Panc1 (cell line): ENCODE measurements around the gene APP.

Experiments used
- CTCF ChIP-seq: fragments of 450-650 bp; IDR thresholded peaks from 2 replicates; pipeline ENCODE4 v1.5.1; 2017; ENCODE audit warnings: mild to moderate bottlenecking
- POLR2AphosphoS5 ChIP-seq: IDR thresholded peaks from 2 replicates; pipeline ENCODE4 v1.6.1; 2012; ENCODE audit warnings: mild to moderate bottlenecking, low read depth, low read length, moderate library complexity

GRCh38 chr21:25997788-25998611 lies 172.6 kb downstream of the APP start:
- TF ChIP-seq CTCF = no peak
- TF ChIP-seq POLR2AphosphoS5 = no peak
